COLO668 (cell line): ENCODE data around the gene TRDMT1.

Source experiments
- DNase-seq: peaks from one replicate; lab custom pipeline; 2025; ENCODE audit not compliant: unreplicated experiment; lab: John Stamatoyannopoulos, UW

TRDMT1 gene

GRCh38 chr10:17213646-17214349 is 12.3 kb upstream of the TRDMT1 start:
- DNase-seq, result no peak

- DNase-seq, result no peak
Measured at GRCh38 chr10:17212802-17213221, 11.3 kb upstream of the TRDMT1 start.

GRCh38 chr10:17210361-17210760 is 8.9 kb upstream of the TRDMT1 start:
- DNase-seq, result no peak

GRCh38 chr10:17209881-17210280 is 8.4 kb upstream of the TRDMT1 start:
- no peak for DNase-seq

- no peak for DNase-seq
Measured at GRCh38 chr10:17209302-17209701, 7.8 kb upstream of the TRDMT1 start.

GRCh38 chr10:17208476-17208875 is 7.0 kb upstream of the TRDMT1 start:
- no peak for DNase-seq

GRCh38 chr10:17206210-17206709 is 4.8 kb upstream of the TRDMT1 start:
- no peak for DNase-seq

- DNase-seq, result no peak
Measured at GRCh38 chr10:17203416-17203815, 1.9 kb upstream of the TRDMT1 start.

- no peak for DNase-seq
Measured at GRCh38 chr10:17202999-17203398, 1.5 kb upstream of the TRDMT1 start.

- no peak for DNase-seq
Measured at GRCh38 chr10:17202506-17202905, 1.0 kb upstream of the TRDMT1 start.

- DNase-seq, result no peak
Measured at GRCh38 chr10:17201794-17202116, 283 bp upstream of the TRDMT1 start.

GRCh38 chr10:17200001-17200911 is 1.2 kb downstream of the TRDMT1 start:
- DNase-seq, result no peak

GRCh38 chr10:17199351-17199804 is 2.1 kb downstream of the TRDMT1 start:
- DNase-seq, result no peak

- no peak for DNase-seq
Measured at GRCh38 chr10:17196573-17196972, 4.9 kb downstream of the TRDMT1 start.

GRCh38 chr10:17196045-17196444 is 5.4 kb downstream of the TRDMT1 start:
- DNase-seq, result no peak

- DNase-seq, result no peak
Measured at GRCh38 chr10:17195083-17195482, 6.4 kb downstream of the TRDMT1 start.

GRCh38 chr10:17190602-17191001 is 10.9 kb downstream of the TRDMT1 start:
- no peak for DNase-seq

- DNase-seq, result no peak
Measured at GRCh38 chr10:17188644-17189172, 12.8 kb downstream of the TRDMT1 start.

- no peak for DNase-seq
Measured at GRCh38 chr10:17185873-17186272, 15.6 kb downstream of the TRDMT1 start.

- no peak for DNase-seq
Measured at GRCh38 chr10:17183110-17183509, 18.4 kb downstream of the TRDMT1 start.

GRCh38 chr10:17181751-17182150 is 19.7 kb downstream of the TRDMT1 start:
- DNase-seq, result no peak

GRCh38 chr10:17181110-17181509 is 20.4 kb downstream of the TRDMT1 start:
- no peak for DNase-seq
